H1 (cell line): ENCODE measurements around the gene F7. TPM values are rescaled to one million over a fixed set of nuclear protein-coding genes. Genes with fewer than 3 reads are reported as not detected.

Source experiments
- CTCF ChIA-PET: fragments of 300-600 bp; sonication (Branson Sonifier 250); formaldehyde crosslinking; loops from one replicate; lab custom pipeline; 2021; ENCODE audit not compliant: partially characterized antibody; lab: Charles Lee
- POLR2A ChIA-PET: fragments of 300-600 bp; sonication (Branson Sonifier 250); formaldehyde crosslinking; loops from one replicate; lab custom pipeline; 2021; ENCODE audit warnings: inconsistent platforms; ENCODE audit not compliant: partially characterized antibody; lab: Charles Lee
- DNase-seq, 2 experiments: peaks; one replicate each; pipeline versions ENCODE4 v3.0.0 to v3.0.0-alpha.2; 2010 to 2022; ENCODE audit warnings: low spot score in 2 of 2, low read depth in 1 of 2, mixed read lengths in 1 of 2
- FAIRE-seq: peaks from 2 replicates; lab custom pipeline; 2011; peaks lifted over from hg19 to GRCh38; lab: Jason Lieb, UNC
- H2AFZ ChIP-seq: 2 replicates; pipeline ENCODE4 v1.8.1; 2012; ENCODE audit warnings: low read length, inconsistent platforms
- H2AK5ac ChIP-seq: 2 replicates; pipeline ENCODE4 v1.6.1; 2013; ENCODE audit warnings: low read depth, low read length
- H2BK120ac ChIP-seq: replicated peaks from 2 replicates; pipeline ENCODE3; 2013; ENCODE audit warnings: low read depth, low read length, inconsistent platforms
- H2BK12ac ChIP-seq: 2 replicates; pipeline ENCODE4 v1.6.1; 2013; ENCODE audit warnings: low read depth, low read length
- H2BK15ac ChIP-seq: 2 replicates; pipeline ENCODE4 v1.6.1; 2013; ENCODE audit warnings: low read length
- H2BK20ac ChIP-seq: 2 replicates; pipeline ENCODE4 v1.6.1; 2013; ENCODE audit warnings: low read length
- H2BK5ac ChIP-seq: 2 replicates; pipeline ENCODE4 v1.6.1; 2013; ENCODE audit warnings: low read depth, low read length
- H3K14ac ChIP-seq: 2 replicates; pipeline ENCODE4 v1.6.1; 2013; ENCODE audit warnings: inconsistent platforms; ENCODE audit not compliant: insufficient read length
- H3K18ac ChIP-seq: 2 replicates; pipeline ENCODE4 v1.6.1; 2013; ENCODE audit warnings: low read length; ENCODE audit errors: extremely low read depth
- H3K23ac ChIP-seq: 2 replicates; pipeline ENCODE4 v1.6.1; 2013; ENCODE audit warnings: inconsistent platforms; ENCODE audit not compliant: insufficient read length
- H3K23me2 ChIP-seq: 2 replicates; pipeline ENCODE4 v1.6.1; 2013; ENCODE audit warnings: low read depth, low read length
- H3K27ac ChIP-seq: 2 replicates; pipeline ENCODE4 v1.6.1; 2011; ENCODE audit warnings: low read depth, low read length, inconsistent platforms
- H3K27me3 ChIP-seq, 4 experiments: replicated peaks in 1 of 4; 1 replicate in 1 of 4; 2 replicates in 3 of 4; pipeline versions ENCODE4 v1.6.1 to v1.8.1; 2011 to 2013; ENCODE audit warnings: low read length in 3 of 4, mild to moderate bottlenecking in 3 of 4, inconsistent platforms in 2 of 4, mixed read lengths in 2 of 4, moderate library complexity in 1 of 4; ENCODE audit not compliant: control insufficient read depth in 3 of 4, insufficient read depth in 3 of 4; ENCODE audit errors: extremely low read depth in 1 of 4
- H3K36me3 ChIP-seq, 4 experiments: 2 replicates each; pipeline versions ENCODE4 v1.6.1 to v1.8.1; 2011 to 2013; ENCODE audit warnings: mild to moderate bottlenecking in 4 of 4, low read length in 3 of 4, moderate library complexity in 2 of 4, control low read depth in 1 of 4, inconsistent platforms in 1 of 4; ENCODE audit not compliant: insufficient read depth in 4 of 4, control insufficient read depth in 2 of 4
- H3K4ac ChIP-seq: replicated peaks from 2 replicates; pipeline ENCODE3; 2013; ENCODE audit warnings: low read length, low read depth, mixed read lengths, inconsistent platforms; ENCODE audit not compliant: insufficient read length
- H3K4me1 ChIP-seq, 4 experiments: replicated peaks in 1 of 4; 1 replicate in 1 of 4; 2 replicates in 3 of 4; pipeline versions ENCODE4 v1.6.1 to v1.8.1; 2011 to 2013; ENCODE audit warnings: low read length in 3 of 4, inconsistent platforms in 2 of 4, mixed read lengths in 1 of 4; ENCODE audit not compliant: insufficient read depth in 4 of 4, control insufficient read depth in 3 of 4
- H3K4me2 ChIP-seq, 2 experiments: 2 replicates each; pipeline versions ENCODE4 v1.6.1 to v1.8.1; 2011 to 2013; ENCODE audit warnings: low read depth in 2 of 2, low read length in 2 of 2, control low read depth in 1 of 2, inconsistent platforms in 1 of 2, mild to moderate bottlenecking in 1 of 2; ENCODE audit not compliant: insufficient read depth in 1 of 2
- H3K4me3 ChIP-seq, 4 experiments: fragments of 200-600, 300-600 bp in 1 of 4; sonication (generic), shearing (Covaris generic), sonication (Bioruptor Twin) in 1 of 4; 2 replicates each; pipeline versions ENCODE4 v1.5.1 to v1.8.1; 2011 to 2016; ENCODE audit warnings: low read length in 4 of 4, low read depth in 3 of 4, control low read depth in 2 of 4, inconsistent platforms in 2 of 4, mild to moderate bottlenecking in 2 of 4, mixed read lengths in 1 of 4, moderate library complexity in 1 of 4; ENCODE audit not compliant: insufficient read depth in 2 of 4; ENCODE audit errors: extremely low read depth in 1 of 4
- H3K56ac ChIP-seq: replicated peaks from 2 replicates; pipeline ENCODE3; 2013; ENCODE audit warnings: low read depth, mild to moderate bottlenecking, mixed read lengths, low read length, inconsistent platforms; ENCODE audit not compliant: insufficient read length
- H3K79me1 ChIP-seq: 2 replicates; pipeline ENCODE4 v1.6.1; 2013; ENCODE audit warnings: low read depth, low read length, control low read depth
- H3K79me2 ChIP-seq, 2 experiments: 2 replicates each; pipeline versions ENCODE4 v1.6.1 to v1.8.1; 2012 to 2013; ENCODE audit warnings: low read length in 2 of 2, mild to moderate bottlenecking in 2 of 2, inconsistent platforms in 1 of 2; ENCODE audit not compliant: insufficient read depth in 2 of 2, control insufficient read depth in 1 of 2
- H3K9ac ChIP-seq, 4 experiments: replicated peaks in 1 of 4; 1 replicate in 1 of 4; 2 replicates in 3 of 4; pipeline versions ENCODE4 v1.6.1 to v1.8.1; 2011 to 2013; ENCODE audit warnings: low read depth in 3 of 4, low read length in 3 of 4, control low read depth in 2 of 4, mild to moderate bottlenecking in 2 of 4, moderate library complexity in 2 of 4, inconsistent platforms in 1 of 4; ENCODE audit errors: extremely low read depth in 1 of 4
- H3K9me3 ChIP-seq, 2 experiments: 2 replicates each; pipeline versions ENCODE4 v1.6.1 to v1.8.1; 2012 to 2013; ENCODE audit warnings: mild to moderate bottlenecking in 2 of 2, moderate library complexity in 2 of 2, control low read depth in 1 of 2, inconsistent platforms in 1 of 2, low read depth in 1 of 2, low read length in 1 of 2, mixed read lengths in 1 of 2; ENCODE audit not compliant: insufficient read depth in 2 of 2
- H4K20me1 ChIP-seq, 2 experiments: replicated peaks in 1 of 2; 2 replicates each; pipeline versions ENCODE3 to v1.8.1; 2011 to 2013; ENCODE audit warnings: inconsistent platforms in 2 of 2, low read length in 2 of 2, mild to moderate bottlenecking in 1 of 2; ENCODE audit not compliant: insufficient read depth in 2 of 2, control insufficient read depth in 1 of 2
- H4K5ac ChIP-seq: 2 replicates; pipeline ENCODE4 v1.6.1; 2013; ENCODE audit warnings: low read length, low read depth, mixed read lengths, inconsistent platforms; ENCODE audit not compliant: insufficient read length
- H4K8ac ChIP-seq: 2 replicates; pipeline ENCODE4 v1.8.0; 2013; ENCODE audit warnings: mild to moderate bottlenecking, moderate library complexity, low read length, inconsistent platforms; ENCODE audit not compliant: insufficient read depth; ENCODE audit errors: extremely low read depth
- H4K91ac ChIP-seq: replicated peaks from 2 replicates; pipeline ENCODE3; 2013; ENCODE audit warnings: low read length, mixed read lengths, inconsistent platforms; ENCODE audit not compliant: insufficient read length
- CHD2 ChIP-seq: IDR thresholded peaks from 2 replicates; pipeline ENCODE4 v1.6.1; 2012; ENCODE audit warnings: low read length, improper control_type of control experiment
- CTBP2 ChIP-seq: IDR thresholded peaks from 2 replicates; pipeline ENCODE4 v1.7.0; 2011; ENCODE audit warnings: borderline replicate concordance, mild to moderate bottlenecking, moderate library complexity, mixed read lengths, low read length; ENCODE audit not compliant: insufficient read depth, insufficient read length
- EZH2 ChIP-seq: fragments of 200-600 bp; sonication (generic); IDR thresholded peaks from 2 replicates; pipeline ENCODE4 v1.7.1; 2012; ENCODE audit warnings: low read depth, mild to moderate bottlenecking, moderate library complexity, low read length, inconsistent platforms; ENCODE audit not compliant: severe bottlenecking
- KDM1A ChIP-seq: fragments of 200-600, 300-600 bp; sonication (generic); IDR thresholded peaks from 2 replicates; pipeline ENCODE4 v1.7.1; 2016; ENCODE audit warnings: mild to moderate bottlenecking, low read length, borderline replicate concordance
- PHF8 ChIP-seq: fragments of 200-600 bp; sonication (generic); conservative IDR thresholded peaks from 2 replicates; pipeline ENCODE4 v1.7.1; 2012; ENCODE audit warnings: low read depth, mild to moderate bottlenecking, inconsistent platforms, low read length, moderate library complexity
- SP1 ChIP-seq: IDR thresholded peaks from 2 replicates; pipeline ENCODE4 v1.6.1; 2011; ENCODE audit warnings: low read depth, low read length
- TAF7 ChIP-seq: optimal IDR thresholded peaks from 2 replicates; pipeline ENCODE3; 2011; ENCODE audit warnings: low read depth, mild to moderate bottlenecking, inconsistent platforms, low read length, moderate library complexity, borderline replicate concordance
- WGBS, 2 experiments: shearing (Covaris generic) in 1 of 2; methylation state at CpG; one replicate each; pipeline versions ENCODE4 v1.1.6 to v1.1.7; 2013 to 2015; ENCODE audit warnings: low lambda C conversion rate in 2 of 2, mixed read lengths in 2 of 2, inconsistent platforms in 1 of 2, low coverage in 1 of 2, missing lambda C conversion rate in 1 of 2; ENCODE audit not compliant: insufficient replicate concordance in 2 of 2, insufficient coverage in 1 of 2, insufficient read length in 1 of 2; ENCODE audit errors: extremely low coverage in 1 of 2, missing lambda C conversion rate in 1 of 2; 5-methylcytosine and 5-hydroxymethylcytosine counted together
- polyA plus RNA-seq, 7 experiments: library from polyadenylated mRNA; depleted of rRNA in 3 of 7; stranded (reverse) in 5 of 7; unstranded in 2 of 7; fragments of >200 nt in 5 of 7; fragments of 200-250 nt in 2 of 7; gene quantifications; 1 replicate in 5 of 7; 2 replicates in 1 of 7; 4 replicates in 1 of 7; pipeline versions ENCODE4 v1.2.1 to v1.2.3, GENCODE V29; 2011 to 2013; ENCODE audit warnings: missing spikeins in 2 of 7, mixed read lengths in 2 of 7
- total RNA-seq: library from RNA; stranded (reverse); fragmentation: NEBNext Ultra II Directional; extraction: Animal tissue kit (Norgen Biotek cat#: 25700); gene quantifications from 2 replicates; pipeline ENCODE4 v1.2.1, GENCODE V29; 2021
- TF ChIP-seq, protein P1 (sequence below): IDR thresholded peaks from 2 replicates; pipeline ENCODE4 v1.6.1; 2012; ENCODE audit warnings: inconsistent platforms
- TF ChIP-seq, protein P2 (sequence below): IDR thresholded peaks from 2 replicates; pipeline ENCODE4 v1.6.1; 2012; ENCODE audit warnings: inconsistent platforms

F7 gene
- total and polyA plus RNA-seq, 2 of the 8 experiments (the other 6 are each of a cell fraction or from before 2014, with no cell fraction given) = 0.43 to 0.98 TPM

DNA sequence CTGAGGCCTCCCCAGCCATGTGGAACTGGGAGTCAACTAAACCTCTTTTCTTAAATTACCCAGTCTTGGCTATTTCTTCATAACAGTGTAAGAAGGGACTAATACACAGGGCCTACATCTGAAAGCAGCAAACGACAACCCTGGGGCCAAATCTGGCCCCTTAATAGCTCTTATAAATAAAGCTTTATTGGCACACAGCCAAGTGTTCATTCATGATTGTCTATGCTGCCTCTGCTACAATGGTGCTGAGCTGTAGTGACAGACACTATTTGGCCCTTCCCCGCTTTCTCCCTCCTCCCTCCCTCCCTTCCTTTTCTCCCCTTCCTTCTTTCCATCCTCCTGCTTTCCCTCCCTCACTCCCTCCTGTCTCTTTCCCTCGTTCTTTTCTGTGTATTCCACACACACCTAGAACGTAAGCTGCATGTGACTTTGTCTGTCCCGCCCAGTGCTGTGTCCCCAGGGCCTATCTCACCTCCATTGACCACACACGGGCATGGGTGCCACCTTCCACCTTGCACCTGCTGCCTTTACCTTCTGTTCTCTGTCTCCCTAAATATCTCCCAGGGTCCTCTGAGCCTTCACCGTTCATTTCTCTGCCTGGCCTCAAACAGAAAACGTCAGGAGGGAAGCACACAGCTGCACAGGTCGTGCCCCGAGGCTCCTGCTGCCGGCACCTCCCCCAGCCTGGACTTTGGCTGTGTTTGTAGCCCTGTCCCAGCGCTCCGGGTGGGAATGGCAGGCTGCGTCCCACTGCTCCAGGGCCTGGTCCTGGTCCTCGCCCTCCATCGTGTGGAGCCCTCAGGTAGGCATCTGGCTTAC, 52.5 kb downstream of the F7 start, which contains the start of gene PROZ:
PROZ (plus strand) TSS at position 720 of the 819 bp plus-strand sequence; CDS start at position 733, 13 bp downstream.
- Histone ChIP-seq H4K20me1 (no peaks in the 10 kb centered on the region), H2BK15ac (no peak within 1 kb of the TSS), H4K5ac (no peak within 1 kb of the TSS), H3K9me3 (no peaks in the 10 kb centered on the region), H2BK120ac (no peak within 1 kb of the TSS), H3K23ac (no peak within 1 kb of the TSS), H3K18ac (no peak within 1 kb of the TSS), H3K4ac (peak within 1 kb of the TSS; percentile 25), H2AFZ (no peak within 1 kb of the TSS; the same call in 1 of the 2 replicates), H3K79me2 (no peaks in the 10 kb centered on the region), H4K91ac (no peak within 1 kb of the TSS), H2BK12ac (peak within 1 kb of the TSS; percentile 92; the same call in 1 of the 2 replicates), H2BK20ac (0 out of 2 replicates have a peak within 1 kb of the TSS, but pooled peaks have one; percentile 22), H3K4me3 (no peak within 1 kb of the TSS), H4K8ac (no peak within 1 kb of the TSS), H2AK5ac (peak within 1 kb of the TSS; percentile 39; the same call in 1 of the 2 replicates), H2BK5ac (0 out of 2 replicates have a peak within 1 kb of the TSS, but pooled peaks have one; percentile 9), H3K23me2 (peaks cover 5% of the 10 kb centered on the region), H3K4me1 (peaks cover 0 to 26% (median 16%) of the 10 kb centered on the region in 4 experiments; a peak in 6 of 7 replicates), H3K14ac (no peak within 1 kb of the TSS), H3K4me2 (peak within 1 kb of the TSS in 1 of 2 experiments; percentile 32; a peak in 3 of 4 replicates), H3K9ac (no peak within 1 kb of the TSS), H3K27ac (no peak within 1 kb of the TSS), H3K36me3 (no peaks in the 10 kb centered on the region), H3K27me3 (peaks cover 3 to 5% (median 4%) of the 10 kb centered on the region in 4 experiments; a peak in 6 of 7 replicates), H3K79me1 (no peaks in the 10 kb centered on the region), H3K56ac (no peak within 1 kb of the TSS)
- DNase-seq (no peak), FAIRE-seq (no peak)
- POLR2A ChIA-PET = interaction anchor here (0.6 to 2.4 kb wide), 4 partner anchors 17 to 254 kb away, joined by 3 to 7 read pairs (median 5); partner anchors contain the start of genes CUL4A and PCID2
- CTCF ChIA-PET = interaction anchor here (0.7 to 2.0 kb wide), 4 partner anchors 18 to 294 kb away, joined by 3 to 6 read pairs (median 4); no protein-coding TSS in a partner anchor
- WGBS, 2 experiments = 75% methylated on average over 16 of the region's 16 CpGs; no CpG with 5 or more reads in 1 of the 2 experiments
- TF ChIP-seq, protein P1, sequence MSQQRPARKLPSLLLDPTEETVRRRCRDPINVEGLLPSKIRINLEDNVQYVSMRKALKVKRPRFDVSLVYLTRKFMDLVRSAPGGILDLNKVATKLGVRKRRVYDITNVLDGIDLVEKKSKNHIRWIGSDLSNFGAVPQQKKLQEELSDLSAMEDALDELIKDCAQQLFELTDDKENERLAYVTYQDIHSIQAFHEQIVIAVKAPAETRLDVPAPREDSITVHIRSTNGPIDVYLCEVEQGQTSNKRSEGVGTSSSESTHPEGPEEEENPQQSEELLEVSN = peak; percentile 35; the same call in 1 of the 2 replicates
- TF ChIP-seq PHF8 (no peak), TAF7 (no peak), CTBP2 (no peak), EZH2 (no peak), CHD2 (no peak), KDM1A (no peak), SP1 (no peak)
- TF ChIP-seq, protein P2, sequence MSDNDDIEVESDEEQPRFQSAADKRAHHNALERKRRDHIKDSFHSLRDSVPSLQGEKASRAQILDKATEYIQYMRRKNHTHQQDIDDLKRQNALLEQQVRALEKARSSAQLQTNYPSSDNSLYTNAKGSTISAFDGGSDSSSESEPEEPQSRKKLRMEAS = peak; percentile 42; the same call in 1 of the 2 replicates
